Astrocyte of the hippocampus (primary cell): ENCODE results near the gene ATF7.
A peak's percentile ranks its signal among the peaks of the same experiment; 100 is the strongest.
"Not testable (repeated sequence)": the region's sequence is repeated elsewhere in the genome, so short reads cannot be mapped to it uniquely, and the experiment has no call there.

ENCODE experiments used
- DNase-seq: peaks from one replicate; pipeline ENCODE4 v3.0.0; 2011; ENCODE audit warnings: low read depth, low spot score

Gene ATF7

GRCh38 chr12:53627919-53628318, 1.7 kb upstream of the ATF7 start:
- DNase-seq: no peak

DNA sequence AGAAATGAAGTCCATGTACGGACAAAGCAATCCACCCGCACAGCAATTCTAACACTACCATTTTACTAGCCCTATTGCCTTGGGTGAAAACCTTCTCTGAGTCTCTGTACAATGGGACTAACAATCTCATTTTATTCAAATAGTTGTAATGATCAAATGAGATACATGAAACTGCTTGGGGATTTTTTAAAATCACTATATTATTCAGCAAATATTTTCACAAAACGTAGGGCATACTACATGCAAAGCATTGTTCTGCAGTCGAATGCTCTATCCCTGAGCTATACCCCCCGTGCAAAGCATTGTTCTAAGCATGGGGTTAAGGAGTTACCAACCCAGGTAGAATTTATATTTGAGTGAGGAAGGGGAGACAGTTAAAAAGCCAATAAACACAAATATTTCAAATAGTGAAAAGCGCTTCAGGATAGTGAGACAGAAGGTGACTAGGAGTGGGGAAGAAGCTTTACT, 554 bp upstream of the ATF7 start:
- no peak for DNase-seq

DNA sequence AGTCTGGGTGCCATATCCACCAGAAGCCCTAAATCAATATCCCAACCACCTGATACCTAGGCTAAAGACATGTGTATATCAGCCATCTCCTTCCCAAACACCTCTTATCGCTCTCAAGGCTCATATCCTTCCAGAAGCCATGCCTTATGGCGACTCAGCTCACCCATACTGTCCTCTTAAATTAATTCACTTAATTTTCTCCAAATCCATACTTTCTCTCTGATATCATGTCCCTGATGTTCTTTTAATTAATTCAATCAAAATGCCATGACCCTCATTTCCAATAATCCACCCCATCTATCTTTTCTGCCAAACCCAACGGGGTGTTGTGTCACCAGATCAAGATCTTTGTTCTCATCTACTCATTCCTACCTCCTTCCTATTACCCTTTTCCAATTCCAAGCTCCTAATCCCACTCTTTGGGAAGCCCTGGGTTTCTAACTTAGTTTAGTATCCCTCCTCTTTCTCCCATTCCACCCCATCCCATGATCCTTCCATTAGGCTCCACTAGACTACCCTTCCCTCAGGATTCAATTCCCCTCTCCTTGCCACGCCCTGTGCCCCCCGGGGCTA, 723 bp downstream of the ATF7 start:
- no peak for DNase-seq

- peak; percentile 19 for DNase-seq
These were observed 1.2 kb downstream of the ATF7 start for GRCh38 chr12:53624956-53625355.

GRCh38 chr12:53624458-53624857, 1.7 kb downstream of the ATF7 start:
- no peak for DNase-seq

- peak; percentile 67 for DNase-seq
These were observed 2.4 kb downstream of the ATF7 start for GRCh38 chr12:53623548-53624385.

DNA sequence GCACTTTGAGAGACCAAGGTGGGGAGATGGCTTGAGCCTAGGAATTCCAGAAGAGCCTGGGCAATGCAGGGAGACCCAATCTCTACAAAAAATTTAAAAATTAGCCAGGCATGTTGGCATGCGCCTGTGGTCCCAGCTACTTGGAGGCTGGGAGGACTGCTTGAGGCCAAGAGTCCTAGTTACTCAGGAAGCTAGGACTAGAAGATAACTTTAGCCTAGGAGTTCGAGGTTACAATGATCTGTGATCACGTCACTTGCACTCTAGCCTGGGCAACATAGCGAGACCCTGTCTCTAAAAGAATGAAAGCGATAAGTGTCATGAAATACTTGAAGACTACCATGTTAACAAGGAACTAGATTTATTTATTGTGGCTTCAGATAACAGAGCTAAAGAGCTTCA, 3.5 kb downstream of the ATF7 start:
- no peak for DNase-seq

- DNase-seq: no peak
These were observed 7.9 kb downstream of the ATF7 start for GRCh38 chr12:53618275-53618674.

GRCh38 chr12:53617700-53618099, 8.5 kb downstream of the ATF7 start:
- DNase-seq: no peak

GRCh38 chr12:53616950-53617349, 9.2 kb downstream of the ATF7 start:
- no peak for DNase-seq

DNA sequence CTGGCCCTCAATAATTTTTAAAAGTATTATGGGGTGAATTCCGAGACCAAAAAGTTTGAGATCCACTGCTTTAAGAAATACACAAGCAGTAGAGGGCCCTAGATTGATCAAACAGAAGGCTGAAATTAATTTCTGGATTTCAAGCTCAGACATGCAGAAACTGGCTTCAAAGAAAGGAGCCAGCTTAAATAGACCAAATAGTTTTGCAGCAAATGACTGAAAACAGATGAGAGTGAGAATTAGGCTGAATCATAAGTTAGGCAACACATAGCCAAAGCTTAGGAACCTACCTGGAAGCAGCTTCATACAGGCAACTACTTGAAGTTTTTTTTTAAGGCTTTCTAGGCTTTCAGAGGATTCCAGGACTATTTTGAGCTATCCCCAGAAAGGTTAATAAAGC, 12.4 kb downstream of the ATF7 start:
- DNase-seq: peak; percentile 20

- no peak for DNase-seq
These were observed 13.2 kb downstream of the ATF7 start for GRCh38 chr12:53612978-53613377.

- DNase-seq: no peak
These were observed 14.9 kb downstream of the ATF7 start for GRCh38 chr12:53611304-53611703.

DNA sequence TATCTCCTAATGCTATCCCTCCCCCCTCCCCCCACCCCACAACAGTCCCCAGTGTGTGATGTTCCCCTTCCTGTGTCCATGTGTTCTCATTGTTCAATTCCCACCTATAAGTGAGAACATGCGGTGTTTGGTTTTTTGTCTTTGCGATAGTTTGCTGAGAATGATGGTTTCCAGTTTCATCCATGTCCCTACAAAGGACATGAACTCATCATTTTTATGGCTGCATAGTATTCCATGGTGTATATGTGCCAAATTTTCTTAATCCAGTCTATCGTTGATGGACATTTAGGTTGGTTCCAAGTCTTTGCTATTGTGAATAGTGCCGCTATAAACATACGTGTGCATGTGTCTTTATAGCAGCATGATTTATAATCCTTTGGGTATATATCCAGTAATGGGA, 19.5 kb downstream of the ATF7 start:
- not testable (repeated sequence) for DNase-seq

GRCh38 chr12:53604581-53604980, 21.6 kb downstream of the ATF7 start:
- no peak for DNase-seq

DNA sequence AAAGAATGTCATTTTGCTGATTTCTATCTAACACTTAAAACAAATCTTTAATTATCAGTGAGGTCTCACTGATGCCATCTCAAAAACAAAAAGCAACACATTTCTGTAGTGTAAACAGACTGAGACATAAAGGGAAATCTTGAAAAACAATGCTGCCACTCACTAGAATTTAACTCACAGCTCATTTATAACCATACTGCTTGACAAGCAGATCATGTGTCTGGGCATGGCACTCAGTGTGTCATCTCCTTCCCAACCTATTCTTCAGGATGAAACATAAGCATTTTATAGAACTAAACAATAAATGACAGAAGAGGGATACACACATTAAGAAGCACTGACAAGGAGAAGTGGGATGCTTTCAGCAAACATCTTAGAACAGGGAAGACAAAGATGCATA, 22.4 kb downstream of the ATF7 start:
- DNase-seq: no peak

DNA sequence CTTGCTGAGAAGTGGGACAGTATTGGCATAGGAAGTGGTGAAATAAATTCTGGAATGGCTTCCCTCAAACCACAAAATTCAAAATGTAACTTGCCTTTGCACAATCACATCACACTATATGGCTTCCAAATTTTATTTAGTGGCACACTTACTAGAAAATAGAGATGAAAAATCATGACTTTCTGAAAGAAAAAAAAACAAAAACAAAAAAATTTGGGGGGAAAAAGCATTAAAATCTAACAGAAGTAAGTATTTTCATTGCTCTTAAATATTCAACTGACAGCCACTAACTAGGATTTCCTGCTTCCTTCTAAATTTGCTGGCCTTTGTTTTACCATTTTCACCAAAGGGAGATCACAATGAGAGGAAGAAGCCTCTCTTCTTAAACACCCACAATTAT, 23.0 kb downstream of the ATF7 start:
- no peak for DNase-seq

- DNase-seq: no peak
These were observed 23.9 kb downstream of the ATF7 start for GRCh38 chr12:53602176-53602864.

- DNase-seq: no peak
These were observed 24.8 kb downstream of the ATF7 start for GRCh38 chr12:53601296-53601847.

DNA sequence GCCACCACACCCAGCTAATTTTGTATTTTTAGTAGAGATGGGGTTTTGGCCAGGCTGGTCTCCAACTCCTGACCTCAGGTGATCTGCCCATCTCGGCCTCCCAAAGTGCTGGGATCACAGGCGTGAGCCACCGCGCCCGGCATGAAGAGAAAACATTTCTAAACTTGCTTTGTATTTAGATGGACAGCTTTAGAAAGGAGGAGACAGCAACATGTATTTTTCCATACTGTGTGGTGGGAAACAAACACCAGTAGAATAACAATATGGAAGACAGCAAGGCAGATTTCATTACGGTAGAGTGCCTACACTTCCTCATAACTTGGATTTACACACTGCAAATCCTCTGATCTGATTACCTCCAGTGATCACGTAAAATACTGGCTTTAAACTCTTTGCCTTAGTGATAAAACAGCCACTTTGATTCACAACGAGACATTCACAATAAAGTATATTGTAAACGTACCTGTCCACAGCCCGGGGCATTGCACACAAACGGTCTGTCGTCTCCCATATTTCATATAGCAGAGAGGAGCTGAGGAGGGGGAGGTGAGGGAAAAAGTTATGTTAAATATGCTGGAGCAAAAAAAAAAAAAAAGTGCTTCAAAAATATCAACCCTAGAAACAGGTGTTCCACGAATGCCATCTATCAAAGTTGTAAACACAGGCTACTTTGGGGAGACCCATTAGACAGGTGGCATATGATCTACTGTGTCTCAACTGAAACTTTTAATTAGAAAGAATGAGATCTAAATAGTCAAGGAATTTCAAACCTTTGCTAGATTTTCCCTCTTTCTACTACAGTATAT, 25.5 kb downstream of the ATF7 start:
- DNase-seq: no peak

DNA sequence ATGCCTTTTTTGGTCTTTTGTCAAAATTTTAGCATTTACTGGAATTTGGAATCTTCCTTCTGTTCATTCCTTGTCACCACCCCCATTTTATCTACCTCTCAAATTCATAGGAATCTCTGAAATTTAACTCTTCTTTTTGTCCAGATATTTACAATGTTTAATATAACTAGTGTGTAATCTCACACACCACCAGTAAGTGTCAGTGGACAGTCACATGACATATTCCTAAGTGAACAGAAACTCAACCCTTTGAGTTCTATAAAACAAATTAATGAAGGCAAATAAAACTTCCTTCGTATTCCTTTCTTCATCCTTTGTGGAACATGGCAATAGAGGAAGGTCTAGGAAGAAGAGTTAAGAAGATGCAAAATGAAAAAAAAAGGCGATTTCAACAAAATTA, 26.6 kb downstream of the ATF7 start:
- no peak for DNase-seq

- not testable (repeated sequence) for DNase-seq
These were observed 27.2 kb downstream of the ATF7 start for GRCh38 chr12:53598971-53599370.
